Activated T-helper 1 cell treated with Interleukin-2 at 50 U/mL for 16 hours (primary cell): ENCODE measurements around the gene TRPM3.

ENCODE experiments used
- DNase-seq: peaks from one replicate; pipeline ENCODE4 v3.0.0-alpha.2; 2020; ENCODE audit warnings: low read depth

Gene TRPM3

DNA sequence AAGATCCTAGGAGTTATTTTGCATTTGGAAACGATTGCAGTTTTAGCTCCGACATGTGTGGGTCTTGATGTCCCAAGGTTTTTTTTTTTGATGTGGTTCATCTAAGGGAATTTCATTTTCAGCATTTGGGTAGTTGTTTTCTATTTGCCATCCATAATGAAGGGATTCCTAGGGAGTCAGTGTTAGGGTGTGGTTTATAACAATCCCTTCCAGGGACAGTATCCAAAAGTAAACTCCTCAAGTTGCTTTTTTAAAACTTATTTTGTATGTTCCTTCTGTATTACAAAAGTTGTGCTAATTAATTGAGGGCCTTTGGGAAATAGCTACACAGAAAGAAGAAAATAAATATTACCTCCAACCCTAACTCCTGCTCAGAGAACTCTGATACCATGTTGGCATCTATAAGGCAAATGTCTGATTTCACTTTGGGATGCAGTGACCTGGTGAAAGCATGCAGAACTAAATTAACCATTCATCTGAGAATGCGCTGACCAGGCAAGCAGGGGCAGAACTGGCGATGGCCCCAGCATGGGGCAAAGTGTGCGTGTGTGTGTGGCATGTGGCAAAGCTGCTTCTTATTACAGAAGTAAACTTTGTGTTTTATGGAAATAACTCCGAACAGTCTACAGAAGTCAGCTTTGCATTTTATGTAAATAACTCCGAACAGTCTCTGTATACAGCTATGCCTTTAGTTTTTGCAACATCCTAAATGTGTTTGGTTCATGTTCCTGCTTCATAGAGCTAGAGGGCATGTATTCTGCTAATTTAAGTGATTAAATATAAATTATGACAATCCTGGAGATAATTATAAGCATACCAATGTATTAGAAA, 237.2 kb downstream of the TRPM3 start:
- no peak for DNase-seq

DNA sequence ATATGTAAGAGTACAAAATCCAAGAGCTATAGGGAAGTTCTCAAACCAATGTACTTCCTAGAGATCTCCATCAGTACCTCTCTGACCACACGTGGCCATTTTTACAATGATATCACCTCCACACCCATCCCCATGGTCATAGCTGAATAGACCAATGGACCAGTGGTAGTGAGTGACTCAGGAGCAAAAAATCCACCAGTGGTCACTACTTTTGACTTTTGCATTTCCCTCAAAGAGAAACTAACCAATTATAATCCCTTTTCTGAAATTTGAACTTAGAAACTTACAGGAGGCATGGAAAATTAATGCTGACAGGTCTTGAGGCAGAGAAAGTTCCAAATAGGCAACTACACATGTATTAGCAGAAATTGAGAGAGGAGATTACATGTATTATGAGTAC, 238.4 kb downstream of the TRPM3 start:
- DNase-seq, result no peak

DNA sequence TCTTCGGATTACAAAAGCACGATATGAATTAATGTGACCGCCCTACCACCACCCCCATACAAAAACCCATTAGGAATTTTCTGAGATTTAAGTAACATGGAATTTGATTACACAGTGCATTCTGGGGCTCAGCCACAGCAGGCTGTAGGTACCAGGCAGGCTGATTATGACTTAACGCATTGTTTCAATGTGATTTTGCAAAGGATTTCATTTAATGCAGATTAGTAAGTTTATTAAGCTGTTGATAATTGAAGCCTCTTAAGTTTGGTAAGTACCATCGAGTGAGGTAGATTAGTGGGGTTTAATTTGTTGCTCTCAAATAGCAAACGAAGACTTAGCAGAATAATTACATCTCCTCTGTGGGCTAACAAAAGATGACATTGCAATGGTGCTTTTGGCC, 240.1 kb downstream of the TRPM3 start:
- no peak for DNase-seq

DNA sequence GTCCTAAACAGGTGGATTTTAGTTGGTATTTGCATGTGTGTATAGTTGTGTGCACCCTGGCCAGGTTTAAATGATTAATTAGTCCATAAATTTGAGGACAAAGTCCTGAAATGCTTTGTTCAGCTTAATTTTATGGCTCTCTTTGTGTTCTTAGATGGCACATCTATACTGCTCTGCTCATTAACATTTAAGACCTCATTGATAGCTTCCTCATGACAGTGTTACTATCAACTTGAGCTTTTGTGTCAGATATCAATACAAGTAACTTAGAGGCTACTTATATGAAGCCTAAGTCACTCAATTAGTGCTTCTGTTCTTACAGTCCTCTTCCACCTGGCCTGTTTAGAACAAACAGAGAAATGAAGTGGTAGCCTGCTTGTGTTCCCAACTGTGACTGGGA, 240.9 kb downstream of the TRPM3 start:
- no peak for DNase-seq

DNA sequence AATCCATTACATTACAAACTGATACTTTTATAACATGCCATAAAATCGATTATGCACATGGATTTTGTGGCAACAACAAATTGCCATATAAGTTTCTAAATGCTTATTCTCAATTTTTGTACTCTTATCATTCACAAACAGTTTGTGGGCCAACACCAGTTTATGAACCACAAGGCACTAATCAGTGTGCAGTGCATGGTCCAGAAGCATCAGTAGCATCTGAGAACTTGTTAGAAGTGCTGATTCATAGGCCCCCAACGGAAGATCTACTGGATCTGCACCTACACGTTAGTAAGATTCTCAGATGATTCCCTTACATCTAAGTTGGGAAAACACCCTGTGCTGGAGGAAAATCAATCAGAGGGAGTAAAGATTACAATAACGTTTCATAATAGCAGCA, 242.8 kb downstream of the TRPM3 start:
- no peak for DNase-seq

DNA sequence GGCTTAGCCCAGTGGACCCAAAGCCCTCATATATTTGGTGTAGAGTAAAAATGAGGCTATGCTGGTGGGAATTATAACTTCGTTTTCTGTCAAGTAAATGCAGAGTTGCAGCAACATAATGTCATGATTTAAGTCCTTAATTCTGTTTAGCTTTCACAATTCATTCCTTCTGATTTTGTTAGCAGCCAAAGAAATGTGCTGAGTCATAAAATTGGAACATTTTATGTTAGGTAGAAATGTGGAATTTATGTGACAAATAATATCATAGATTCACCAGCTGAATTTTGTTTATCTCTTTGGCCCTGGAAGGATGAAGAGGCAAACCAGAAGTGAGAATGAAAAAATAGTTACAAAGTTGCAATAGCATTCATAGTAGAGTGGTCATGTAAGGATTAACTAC, 247.0 kb downstream of the TRPM3 start:
- DNase-seq, result no peak

DNA sequence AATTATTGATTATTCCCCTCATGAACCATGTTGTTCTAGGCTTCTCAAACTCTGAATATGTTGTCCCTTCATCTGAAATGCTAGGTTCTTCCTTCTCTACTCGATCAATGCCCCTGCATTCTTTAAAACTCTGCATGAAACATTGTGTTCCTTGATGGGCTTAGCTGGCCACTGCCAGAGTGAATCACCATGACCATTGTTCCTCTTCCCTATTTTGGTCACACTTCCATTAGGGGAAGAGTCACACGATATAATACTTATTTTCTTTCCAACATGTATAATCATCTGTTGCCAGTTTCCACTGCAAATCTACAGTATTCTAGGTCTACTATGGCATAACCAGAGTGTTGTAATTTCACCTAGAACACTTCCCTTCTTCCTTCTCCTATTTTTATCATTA, 247.9 kb downstream of the TRPM3 start:
- no peak for DNase-seq

DNA sequence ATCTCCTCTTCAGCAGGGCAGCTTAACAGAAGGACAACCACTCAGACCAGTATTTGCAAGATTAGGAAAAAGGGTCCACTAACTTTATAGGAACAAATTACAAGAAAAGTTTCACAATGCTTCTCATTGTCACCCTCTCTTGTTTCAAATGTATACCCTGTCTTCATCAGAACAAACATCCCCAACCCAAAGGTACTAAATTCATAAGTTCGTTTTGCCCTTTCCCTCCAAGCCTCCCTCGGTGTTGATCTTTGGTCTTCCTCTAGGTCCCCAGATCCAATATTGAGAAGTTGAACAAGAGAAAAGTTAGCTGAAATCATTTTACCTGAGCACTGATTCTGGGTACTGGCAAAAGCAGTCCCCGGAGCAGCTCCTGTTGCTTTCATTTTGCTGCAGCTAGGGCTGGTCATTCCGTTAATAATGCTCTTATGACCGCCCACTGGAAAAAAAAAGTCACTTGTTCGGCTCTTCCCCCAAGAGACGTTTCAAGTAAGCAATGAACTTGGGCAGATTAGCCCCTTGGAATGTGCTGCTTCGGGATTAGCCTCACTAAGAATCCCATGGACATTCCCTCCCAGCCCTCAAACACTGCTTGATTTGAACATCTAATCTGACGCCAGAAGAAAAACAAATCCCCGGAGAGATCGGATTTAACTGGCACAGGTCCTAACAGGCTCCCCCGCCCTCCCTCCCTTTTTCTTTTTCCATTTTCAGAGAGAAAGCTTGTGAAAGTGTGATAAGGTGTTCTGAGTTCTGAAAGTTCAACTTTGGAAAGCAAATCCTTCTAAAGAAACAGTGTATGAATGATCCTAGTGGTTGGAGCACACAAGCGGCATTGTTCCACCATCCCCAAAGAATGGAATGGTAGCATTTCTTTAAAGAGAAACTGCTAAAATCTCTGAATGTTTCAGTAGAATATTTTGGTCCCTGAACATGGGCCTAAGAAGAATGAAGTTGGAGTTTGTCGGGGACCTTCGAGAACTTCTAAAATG, 252.5 kb downstream of the TRPM3 start:
- DNase-seq, result no peak

DNA sequence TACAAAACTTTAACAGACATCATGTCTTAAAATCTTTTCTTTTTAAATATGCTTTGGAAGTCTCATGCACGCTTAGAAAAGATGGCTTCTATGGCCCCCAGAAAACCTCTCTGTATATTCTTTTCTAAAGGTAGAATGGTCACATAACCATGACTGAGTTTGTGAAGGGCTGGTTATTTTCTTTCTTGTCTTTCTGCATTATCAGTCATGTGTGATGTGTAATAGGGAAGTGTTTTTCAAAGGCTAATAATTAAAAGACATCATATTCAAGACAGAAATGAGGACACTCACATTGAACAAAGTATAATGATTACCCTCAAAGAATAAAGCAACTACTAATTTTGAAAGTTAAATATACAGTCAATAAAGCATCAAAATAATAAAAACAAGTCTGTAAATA, 253.4 kb downstream of the TRPM3 start:
- no peak for DNase-seq

DNA sequence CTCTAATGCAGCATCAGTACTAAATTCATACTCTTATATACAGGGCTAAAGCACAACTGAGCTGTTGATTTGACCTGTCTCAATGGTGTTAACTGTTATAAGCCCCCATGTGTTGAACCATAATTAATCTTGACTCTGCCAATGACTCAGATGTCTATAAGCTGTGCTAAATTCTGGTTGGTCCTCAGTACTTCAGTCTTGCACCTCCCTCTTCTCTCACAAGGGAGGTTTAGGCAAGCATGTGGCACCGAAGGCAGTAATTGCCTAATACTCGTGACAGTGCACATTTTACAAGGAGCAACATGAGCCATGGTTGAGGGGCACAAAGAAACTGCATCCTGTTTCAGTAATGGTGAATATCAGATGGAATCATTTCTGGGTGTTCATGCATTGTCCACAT, 255.9 kb downstream of the TRPM3 start:
- DNase-seq, result no peak

DNA sequence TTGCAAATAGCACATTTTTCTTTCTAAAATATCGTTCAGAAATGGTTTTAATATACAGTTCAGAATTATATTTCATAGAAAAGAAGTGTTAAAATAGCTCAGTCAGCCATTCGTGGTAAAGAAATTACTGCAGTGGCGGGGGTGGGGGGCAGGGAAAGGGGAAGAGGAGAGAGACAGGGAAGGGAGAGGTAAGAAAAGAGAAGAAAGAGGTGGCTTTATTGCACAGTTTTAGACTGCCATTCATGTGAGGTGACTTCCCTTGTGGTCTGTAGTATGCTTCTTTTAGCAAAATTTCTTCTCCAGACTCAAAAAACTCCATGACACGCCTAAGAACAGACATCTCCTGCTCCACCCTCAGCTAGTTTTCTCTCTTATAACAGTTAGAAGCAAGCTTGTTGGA, 259.6 kb downstream of the TRPM3 start:
- no peak for DNase-seq

DNA sequence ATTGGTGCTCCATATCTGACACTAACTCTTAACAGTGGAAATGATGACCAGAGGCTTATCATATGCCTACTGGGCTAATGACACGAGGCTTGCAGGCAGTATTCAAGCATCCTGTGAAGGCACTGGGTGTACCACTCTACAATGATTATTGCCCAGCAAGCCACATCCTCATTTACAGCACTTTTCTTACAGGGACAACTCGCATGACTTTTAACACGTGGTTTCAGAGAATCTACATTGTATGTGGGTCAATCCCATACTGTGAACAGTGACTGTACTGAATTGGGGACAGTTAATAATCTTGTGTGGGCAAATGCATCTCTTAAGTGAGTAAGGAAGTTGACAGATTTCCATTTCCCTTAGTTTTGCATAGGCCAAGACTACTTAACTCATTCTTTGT, 260.0 kb downstream of the TRPM3 start:
- no peak for DNase-seq

DNA sequence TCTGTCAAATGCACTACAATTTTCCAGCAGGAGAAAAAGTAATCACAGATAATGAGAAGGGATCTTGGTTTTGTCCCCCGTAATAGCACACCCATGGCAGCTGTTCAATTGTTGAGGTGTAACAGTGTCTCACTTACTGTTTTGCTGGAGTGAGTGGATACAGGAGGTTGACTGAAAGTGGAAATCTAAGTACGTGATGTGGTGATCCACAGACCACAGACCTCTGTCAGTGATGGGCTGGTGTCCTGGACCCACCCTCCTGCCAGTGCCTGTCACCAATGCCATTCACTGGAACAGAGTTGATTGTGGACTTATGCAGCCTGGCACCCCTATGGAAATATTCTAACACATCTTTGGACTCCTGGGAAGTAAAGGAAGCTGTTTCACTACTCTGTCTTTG, 261.7 kb downstream of the TRPM3 start:
- DNase-seq, result no peak

DNA sequence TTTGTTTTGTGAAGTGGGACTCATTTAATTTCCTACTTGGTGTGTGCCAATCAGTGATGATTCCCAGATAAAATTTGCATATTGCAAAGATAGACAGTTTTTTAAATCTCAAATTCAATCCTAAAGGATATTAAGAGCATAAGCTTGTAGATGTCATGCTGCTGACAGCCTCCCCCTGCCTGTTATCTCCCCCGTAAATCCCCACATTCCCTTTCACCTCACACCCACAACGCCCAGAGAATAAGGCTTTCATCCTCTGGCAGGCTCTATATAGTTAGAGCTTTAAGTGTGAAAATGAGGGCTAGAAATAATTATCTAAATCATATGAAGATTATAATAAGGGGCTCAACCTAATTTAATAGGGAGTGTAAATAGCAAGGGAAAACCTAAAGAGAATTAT, 265.0 kb downstream of the TRPM3 start:
- no peak for DNase-seq

DNA sequence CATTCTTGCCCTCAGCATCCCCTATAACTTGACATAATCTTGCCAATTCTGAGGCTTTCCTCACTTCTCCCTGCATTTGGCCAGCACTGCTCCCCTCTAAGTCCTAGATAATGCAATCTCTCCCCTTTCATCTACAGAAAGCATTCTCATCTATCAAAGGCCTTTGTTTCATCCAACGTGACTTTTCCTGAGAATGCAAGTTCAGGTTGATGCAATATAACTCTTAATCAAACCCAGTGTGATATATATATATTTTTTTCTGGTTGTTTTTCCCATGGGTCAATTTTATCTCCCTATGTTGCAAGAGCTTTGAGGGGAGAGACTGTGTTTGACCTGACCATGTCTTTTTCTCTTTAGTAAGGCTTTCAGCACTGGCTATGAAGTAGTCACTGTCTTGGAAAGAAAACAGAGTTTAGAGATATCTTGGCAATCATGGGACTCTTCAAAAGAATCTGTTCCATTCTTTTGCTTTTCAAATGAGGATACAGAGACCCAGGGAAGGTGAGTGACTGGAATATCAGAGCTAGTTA, 268.6 kb downstream of the TRPM3 start:
- DNase-seq, result no peak

DNA sequence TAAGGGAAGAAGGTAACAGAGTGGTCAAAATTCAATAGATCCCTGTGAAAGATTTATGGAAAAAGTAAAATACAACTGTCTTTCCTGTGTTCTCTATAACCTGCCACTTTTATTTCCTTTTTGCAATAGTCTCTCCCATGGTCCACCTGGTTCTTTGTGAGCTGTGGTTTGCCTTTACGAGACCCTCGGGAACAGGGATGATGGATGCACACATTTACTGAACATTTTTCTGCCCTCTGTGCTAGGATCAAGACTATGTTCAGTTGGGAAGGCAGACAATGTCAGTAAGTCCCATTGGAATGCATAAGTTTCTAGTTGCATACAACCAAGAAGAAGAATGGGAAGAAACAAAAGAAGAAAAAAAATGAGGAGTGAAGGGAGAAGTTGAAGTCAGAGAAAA, 281.2 kb downstream of the TRPM3 start:
- no peak for DNase-seq

DNA sequence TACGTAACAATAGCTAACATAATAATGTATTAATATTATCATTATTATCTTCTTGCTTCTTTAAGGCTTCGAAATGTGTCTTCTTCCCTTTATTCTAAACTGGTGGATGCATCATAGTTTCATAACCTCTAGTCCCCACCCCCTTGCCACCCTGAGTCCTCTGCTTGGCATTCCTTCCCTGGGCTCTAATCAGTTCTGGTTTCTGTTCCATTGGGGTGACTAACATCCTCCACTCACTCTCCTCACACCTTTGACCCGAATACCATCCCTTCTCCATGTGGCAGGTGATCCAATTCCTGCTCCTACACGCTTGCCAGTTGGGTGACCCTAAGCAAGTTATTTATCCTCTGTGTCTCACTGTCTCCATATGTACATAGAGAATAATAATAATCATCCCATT, 286.1 kb downstream of the TRPM3 start:
- DNase-seq, result no peak

DNA sequence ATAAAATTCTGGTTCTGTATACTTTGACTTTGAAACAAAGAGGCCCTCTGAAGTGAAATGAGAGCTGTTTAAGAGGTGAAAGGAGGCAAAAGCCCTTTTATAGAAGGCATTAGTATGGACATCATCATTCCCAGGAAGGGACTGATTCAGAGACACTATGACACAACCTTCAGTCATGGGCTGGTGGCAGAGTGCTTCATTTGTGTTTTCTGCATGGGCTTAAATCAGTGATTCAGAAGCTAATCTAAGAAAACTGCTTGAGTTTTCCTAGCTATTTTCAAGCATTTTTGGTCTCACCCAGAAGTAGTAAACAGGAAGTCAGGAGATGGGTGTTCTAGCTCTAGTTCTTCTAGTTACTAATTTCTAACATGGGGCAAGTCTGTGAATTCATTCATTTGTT, 288.9 kb downstream of the TRPM3 start:
- no peak for DNase-seq

DNA sequence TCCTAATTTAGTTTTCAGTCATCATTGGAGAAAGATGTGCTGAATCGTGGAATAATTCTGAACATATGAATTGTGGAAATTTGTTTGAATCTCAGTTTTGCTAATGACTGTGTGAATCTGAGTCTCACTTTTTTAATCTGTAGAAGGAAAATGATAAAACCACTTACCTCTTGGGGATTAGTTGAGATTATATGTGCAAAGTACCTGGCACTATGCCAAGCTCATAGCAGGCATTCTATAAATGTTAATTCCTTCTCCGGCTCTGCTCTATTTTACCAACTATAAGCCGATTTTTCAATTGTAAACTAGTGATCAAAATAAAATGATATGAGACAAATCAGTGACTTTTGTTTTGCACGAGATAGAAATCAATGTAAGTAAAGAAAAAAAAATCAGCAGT, 290.8 kb downstream of the TRPM3 start:
- DNase-seq, result no peak

DNA sequence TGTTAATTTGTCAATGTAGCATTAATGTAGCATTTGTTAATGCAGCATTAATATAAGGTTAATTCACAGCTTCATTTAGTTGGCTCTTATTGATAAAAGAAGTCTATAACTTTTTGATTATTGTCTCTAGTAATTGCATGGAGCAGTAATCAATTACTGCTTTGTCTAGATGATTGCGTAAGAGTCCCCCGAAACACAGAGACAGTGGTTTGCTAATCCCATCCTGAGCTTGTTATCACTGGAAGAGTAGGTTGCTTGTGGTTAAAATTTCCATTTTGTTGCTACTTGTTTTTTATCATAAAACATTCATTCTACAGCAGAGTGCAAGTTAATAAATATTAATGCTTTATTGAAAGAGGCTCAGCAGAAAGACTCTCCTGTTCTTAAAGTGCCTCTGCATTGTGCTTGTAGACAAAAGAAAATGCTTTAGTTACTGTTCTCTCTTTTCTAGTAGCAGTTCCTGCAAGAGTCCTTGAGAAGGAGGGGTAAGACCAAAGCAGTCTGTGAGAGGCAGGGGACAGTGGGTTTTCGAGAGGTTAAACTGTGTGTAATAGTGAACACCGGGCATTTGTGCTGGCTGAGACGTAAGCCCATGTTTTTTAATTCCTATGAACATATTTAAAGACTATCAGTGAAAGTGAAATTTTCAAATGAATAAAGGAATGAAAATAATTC, 291.7 kb downstream of the TRPM3 start:
- DNase-seq, result no peak

DNA sequence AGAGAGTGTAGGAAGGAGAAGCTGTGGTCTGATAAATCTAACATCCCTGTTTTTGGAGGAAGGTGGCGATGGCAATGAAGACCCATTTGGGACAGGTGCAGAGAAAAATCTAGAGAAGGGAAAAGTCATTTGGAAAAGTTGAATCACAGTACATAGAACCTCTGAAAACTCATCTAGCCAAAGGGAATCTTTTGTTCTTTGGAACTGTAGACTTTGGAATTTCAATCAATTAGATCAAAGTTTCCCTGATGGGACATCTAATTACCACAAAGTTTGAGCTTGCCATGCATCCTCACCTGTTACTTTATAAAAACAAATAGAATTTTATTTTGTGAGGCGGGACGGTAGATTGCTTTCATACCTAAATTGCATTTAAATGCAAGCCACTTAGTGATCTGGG, 294.9 kb downstream of the TRPM3 start:
- no peak for DNase-seq

DNA sequence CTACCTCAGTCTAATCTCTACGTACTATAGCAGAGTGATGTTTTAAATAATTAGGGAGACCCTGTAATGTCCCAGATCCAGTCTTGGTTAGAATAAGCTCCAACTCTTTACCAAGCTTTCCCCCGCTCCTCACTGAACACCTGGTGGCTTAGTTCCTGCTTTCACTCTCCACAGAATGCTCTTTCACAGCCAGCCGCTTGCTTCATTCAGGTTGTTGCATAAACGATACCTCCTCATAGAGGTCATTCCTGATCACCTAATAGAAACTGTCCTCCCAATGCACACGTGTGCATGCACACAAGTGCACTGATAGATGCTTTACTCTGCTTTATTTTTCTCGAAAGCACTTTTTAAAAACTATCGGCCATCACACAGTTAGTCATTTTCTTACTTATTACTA, 298.1 kb downstream of the TRPM3 start:
- no peak for DNase-seq
